ENCODE data around the gene RAB40B.
"Not testable (repeated sequence)": the region's sequence is repeated elsewhere in the genome, so short reads cannot be mapped to it uniquely, and the experiment has no call there.

The RAB40B gene

DNA sequence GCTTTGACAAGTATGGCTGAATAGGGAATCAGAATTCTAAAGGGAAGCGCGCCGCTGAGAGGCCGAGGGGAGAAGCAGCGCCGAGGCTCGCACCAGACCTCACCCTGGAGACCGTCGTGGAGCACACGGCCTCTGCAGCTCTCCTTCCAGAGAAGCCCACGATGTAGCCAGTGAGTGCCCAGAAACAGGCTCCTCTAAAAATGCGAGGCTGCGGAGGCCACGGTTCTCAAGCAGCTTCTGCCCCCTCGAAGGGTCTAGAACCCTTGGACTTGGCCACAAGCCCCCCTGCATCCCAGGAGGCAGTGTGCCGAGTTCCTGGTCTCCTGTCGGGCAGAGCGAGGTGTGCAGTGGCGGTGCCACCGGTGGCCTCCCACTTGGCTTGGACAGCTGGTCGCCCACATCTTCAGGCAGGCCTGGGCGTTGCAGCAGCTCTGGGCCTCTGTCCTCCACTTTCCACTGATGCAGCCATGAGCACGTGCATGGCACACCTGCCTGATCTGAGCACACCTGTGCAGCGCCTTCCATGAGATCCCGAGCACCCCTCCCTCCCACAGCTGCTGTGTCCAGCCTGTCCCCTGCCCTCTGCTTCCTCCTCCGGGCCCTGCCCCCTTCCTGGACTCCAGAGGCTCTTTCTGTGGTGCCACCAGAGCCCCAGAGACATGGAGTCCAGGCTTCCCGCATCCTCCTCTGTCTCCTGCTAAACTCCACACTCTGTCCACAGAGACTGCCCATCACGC lies 31.4 kb downstream of the RAB40B start:
- no peak for DNase-seq

DNA sequence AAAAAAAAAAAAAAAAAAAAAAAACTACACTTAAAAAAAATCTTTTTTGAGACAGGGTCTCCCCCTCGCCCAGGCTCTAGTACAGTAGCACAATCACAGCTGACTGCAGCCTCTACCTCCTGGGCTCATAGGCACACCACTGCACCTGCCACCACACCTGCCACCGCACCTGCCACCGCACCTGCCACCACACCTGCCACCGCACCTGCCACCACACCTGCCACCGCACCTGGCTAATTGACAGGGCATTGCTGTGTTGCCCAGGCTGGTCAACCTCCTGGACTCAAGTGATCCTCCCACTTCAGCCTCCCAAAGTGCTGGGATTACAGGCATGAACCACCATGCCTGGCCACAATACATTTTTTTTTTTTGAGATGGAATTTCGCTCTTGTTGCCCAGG lies 32.6 kb downstream of the RAB40B start:
- DNase-seq = no peak

DNA sequence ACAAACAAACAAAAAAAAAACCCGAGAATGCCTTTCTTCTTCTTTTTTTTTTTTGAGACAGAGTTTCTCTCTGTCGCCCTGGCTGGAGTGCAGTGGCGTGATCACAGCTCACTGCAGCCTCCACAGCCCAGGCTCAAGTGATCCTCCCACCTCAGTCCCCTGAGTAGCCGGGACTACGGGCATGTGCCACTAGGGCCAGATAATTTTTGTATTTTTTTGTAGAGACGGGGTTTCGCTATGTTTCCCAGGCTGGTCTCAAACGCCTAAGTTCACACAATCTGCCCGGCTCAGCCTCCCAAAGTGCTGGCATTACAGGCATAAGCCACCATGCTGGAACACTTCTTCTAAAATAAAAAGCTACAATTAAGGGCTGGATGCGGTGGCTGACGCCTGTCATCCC lies 33.3 kb downstream of the RAB40B start:
- no peak for DNase-seq

DNA sequence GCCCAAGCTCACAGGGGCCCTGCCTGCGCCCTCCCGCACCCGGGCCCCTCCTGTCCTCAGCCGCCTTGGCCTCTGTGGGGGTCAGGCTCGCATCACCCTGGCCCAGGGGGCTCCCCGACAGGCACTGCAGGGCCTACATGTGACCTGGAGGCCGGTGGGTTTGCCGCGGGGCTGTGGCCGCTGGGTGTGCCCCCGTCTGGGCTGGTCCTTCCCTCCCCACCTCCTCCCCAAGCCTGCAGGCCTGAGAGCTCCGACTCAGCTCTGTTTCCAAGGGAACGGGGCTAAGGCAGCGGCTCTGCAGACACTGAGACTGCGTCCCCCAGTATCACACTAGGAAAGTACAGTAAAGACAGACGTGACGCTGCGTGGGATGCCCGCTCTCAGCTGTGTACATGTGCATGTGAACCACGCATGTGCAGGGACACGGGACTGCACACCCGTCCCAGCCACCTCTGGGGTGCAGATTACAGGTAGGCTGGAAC lies 33.8 kb downstream of the RAB40B start:
- DNase-seq = no peak

DNA sequence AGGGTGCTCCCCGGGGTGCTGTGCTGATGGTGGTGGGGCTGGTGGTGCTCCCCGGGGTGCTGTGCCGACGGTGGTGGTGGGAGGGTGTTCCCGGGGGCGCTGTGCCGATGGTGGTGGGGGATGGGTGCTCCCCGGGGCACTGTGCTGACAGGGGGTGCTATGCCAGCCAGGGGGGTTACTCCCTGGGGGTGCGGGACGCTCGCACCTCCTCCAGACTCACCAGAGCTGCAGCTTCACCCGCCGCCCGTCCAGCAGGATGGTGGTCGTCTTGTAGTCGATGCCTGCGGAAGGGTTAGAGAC lies 34.3 kb downstream of the RAB40B start:
- no peak for DNase-seq

DNA sequence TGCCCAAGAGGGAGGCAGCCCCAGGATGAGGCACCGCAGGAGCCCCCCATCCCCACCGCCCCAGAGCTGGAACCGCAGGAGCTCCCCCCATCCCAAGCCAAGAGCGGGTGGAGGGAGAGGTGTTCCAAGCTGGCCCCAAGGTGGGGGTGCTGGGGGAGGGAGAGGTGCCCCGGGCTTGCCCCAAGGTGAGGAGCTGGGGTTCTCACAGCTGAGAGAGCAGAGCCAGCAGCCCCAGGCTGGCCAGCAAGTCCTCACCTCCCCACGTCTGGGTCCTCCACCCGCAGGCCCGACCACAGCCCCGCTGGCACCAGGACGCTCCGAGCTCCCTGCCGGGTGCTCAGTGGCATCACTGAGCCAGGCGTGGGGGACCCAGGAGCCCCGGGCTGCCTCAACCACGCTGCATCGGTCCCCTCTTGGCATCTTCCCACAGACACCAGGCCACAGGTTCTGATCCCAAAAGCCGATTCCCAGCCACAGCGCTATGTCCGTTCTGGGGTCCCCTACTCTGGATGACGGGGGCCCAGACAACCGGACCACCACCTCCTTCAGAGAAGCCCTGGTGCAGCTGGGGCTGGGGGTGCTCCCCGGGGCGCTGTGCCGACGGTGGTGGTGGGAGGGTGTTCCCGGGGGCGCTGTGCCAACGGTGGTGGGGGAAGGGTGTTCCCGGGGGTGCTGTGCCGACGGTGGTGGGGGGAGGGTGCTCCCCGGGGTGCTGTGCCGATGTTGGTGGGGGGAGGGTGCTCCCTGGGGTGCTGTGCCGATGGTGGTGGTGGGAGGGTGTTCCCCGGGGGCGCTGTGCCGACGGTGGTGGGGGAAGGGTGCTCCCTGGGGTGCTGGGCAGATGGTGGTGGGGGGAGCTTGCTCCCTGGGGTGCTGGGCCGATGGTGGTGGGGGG lies 34.9 kb downstream of the RAB40B start:
- no peak for DNase-seq

DNA sequence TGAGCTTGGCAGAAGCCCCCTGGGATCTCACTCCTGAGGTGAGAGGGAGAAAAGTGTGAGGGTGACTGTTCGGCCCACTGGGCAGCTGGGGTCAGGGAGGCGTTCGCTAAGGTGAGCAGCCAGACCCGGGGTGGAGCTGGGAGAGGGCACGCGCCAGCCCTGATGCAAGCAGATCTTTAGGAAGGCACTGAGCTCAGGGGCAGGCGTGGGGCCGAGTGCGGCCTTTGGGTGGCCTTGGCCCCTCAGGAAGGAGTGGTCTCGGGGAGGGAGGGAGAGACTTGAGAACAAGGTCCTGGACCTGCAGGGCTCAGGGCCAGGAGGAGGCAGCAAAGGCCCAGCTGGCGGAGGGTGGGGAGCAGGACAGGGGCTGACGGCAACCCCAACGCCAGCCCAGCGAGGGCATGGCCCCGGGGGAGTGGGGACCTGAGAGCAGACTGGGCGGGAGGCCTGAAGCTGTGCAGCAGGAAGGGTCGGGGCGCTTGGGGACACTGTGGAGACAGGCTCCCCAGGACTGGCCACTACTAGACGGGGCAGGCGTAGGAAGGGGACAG lies 35.7 kb downstream of the RAB40B start:
- DNase-seq = no peak

DNA sequence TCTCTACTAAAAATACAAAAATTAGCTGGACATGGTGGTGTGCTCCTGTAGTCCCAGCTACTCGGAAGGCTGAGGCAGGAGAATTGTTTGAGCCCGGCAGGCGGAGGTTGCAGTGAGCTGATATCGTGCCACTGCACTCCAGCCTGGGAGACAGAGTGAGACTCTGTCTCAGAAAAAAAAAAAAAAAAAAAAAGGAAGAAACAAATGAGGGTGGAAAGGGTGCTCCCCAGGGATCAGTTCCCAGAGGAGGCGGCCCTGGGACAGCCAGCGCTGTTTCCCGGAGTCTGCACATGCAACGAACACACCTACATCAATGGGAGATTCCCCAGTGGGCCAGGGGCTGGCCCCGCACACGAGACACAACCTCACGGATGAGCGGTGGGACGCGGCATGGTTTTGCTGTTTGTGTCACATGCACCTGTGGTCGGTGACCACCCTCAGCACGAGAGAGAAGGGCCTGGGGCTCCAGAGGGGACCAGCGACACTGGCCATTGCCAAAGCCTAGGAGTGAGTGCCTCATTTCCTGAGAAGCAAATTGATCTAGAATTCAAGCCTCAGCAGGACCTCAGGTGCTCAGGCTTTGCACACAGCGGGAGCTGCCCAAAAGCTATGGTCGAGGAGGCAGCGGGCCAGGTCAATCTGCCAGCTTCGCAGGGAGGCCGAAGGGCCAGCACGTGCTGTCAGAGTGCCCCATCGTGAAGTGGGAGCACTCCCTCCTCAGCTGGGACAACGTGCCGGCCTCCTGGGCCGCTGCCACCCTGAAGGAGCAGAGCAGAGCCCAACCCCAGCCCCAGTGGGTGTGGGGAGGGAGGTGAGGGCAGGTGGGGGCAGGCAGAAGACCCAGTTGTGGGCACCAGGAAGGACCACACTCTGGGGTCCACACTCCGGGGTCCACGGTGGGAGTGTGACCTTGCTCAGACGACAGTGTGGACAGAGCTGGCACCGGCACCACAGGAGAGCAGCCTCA lies 36.5 kb downstream of the RAB40B start:
- DNase-seq = no peak

DNA sequence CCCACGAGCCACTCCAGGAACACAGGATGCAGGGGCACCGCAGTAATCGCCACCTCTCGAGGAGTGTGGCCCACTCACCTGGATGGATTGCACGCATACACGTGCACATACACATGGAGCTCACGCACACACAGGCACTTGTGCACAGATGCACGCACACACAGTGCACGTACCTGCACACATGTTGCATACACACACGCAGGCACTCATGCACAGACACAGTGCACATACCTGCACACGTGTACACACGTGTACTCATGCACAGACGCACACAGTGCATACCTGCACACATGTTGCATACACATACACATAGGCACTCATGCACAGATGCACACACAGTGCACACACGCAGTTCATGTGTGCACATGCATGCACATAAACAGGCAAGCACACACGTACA lies 38.6 kb downstream of the RAB40B start:
- DNase-seq = no peak

DNA sequence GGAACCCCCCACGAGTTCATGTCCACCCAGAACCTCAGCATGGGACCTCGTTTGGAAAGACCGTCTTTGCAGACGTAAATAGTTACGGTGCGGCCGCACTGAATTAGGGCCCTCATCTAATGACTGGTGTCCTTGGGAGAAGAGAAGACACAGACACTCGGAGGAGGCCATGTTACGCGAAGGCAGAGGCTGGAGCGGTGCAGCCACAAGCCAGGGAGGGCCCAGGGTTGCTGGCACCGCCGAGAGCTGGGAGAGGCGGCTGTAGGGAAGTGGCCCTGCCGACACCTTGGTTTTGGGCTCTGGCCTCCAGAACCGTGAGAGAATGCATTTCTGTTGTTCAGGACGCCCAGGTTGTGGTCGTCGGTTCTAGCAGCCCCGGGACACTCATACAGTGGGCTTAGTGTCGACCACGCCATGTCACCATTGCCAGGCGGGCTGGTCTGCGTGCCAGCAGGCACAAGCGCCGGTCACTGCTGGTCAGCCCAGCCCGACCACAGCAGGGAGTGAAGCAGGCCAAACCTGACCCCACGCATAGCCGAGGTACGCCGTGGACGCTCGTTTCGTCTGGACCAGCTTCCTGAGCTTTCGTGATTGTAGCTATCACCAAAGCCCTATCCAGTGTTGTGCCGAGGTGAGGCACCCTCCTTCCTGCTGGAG lies 39.6 kb downstream of the RAB40B start:
- no peak for DNase-seq

DNA sequence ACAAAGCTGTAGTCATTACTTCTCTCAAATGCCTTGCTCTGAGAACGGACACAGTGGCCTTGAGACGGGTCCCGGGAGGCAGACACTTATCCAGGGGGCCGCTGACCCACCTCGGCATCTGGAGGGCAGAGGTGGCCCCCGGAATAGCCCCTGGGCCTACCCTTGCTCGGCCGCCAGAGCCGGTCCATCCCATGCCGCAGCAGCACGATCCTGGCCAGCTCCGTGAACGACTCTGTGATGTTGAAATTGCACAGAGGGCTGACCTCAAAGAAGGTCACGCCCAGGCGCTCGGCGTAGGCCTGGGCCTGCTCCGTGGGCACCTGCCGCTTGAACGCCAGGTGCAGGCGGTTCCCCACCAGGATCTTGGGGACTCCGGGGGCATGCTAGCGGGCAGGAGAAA lies 40.2 kb downstream of the RAB40B start:
- DNase-seq = no peak

DNA sequence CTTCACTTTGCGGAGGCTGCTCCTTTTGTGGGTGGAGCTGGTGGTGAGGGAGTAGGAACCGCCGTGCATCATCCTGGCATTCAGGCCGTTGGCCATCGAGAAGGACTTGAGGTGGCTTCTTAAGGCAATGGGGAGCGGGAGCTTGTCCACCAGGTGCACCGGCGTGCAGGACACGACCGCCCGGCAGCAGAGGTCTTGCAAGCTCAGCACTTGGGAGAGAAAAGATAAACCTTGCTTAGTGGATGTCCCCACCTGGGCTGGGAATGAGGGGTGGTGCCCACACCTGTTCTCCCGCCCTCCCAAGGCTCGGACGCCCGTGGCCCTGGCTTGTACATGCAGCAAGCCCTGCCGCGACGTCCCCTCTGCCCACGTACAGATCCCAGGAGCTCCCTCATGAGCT lies 40.6 kb downstream of the RAB40B start:
- no peak for DNase-seq

DNA sequence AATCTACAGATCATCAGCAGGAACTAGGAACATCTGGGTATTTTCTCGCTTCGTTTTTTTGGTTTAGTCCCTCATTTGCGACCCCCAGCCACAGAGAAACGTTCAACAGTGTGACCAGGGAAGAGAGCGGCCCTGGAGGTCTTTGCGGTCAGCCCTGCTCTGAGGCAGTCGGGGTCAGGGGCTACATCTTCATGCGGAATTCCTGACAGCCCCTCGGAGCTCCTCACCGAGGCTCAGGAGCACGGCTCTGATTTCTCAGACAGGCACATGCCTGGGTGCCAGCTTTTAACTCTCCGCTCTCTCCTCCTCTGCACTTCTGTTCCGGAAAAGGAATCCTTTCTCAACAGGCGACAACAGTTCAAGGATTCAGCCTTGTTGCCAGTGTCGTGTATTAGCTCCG lies 42.2 kb downstream of the RAB40B start:
- DNase-seq = no peak

DNA sequence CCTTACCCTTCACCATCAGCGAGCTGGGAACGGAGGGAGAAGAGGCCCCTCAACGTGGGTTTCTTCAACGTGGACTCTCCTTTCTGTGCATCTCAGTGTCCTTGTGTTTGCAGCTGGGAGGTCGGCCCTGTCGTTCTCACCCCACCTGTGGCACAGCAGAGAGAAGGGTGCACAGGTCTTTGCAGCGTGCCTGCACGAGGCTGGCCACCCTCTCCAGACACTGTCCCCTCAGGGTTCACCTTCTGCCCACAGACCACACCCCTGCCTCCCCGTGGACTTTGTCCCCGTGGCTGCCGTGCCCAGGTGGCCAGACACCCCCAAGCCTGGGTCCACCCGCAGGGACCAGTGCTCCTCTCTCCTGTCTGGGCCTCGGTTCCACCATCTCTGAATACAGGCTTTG lies 43.0 kb downstream of the RAB40B start:
- DNase-seq = no peak

DNA sequence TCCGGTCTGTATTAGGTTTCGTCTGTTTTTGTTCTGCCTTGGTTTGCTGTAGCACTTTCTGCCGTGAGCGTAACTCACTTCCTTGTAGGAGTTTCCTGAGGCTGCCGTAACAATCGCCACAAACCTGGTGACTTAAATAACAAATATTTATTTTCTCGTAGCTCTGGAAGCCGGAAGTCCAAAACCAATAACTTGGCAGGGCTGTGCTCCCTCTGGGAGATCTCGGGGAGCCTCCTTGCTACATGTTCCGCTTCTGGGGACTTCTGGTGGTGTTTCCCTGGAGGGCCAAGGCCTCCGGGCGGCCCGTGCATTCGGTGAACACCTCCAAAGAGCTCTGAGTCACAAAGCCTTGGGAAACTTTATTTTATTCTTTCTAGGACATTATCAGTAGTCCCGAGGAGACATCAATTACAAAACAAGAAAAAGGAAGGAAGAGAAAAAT lies 43.4 kb downstream of the RAB40B start:
- no peak for DNase-seq

DNA sequence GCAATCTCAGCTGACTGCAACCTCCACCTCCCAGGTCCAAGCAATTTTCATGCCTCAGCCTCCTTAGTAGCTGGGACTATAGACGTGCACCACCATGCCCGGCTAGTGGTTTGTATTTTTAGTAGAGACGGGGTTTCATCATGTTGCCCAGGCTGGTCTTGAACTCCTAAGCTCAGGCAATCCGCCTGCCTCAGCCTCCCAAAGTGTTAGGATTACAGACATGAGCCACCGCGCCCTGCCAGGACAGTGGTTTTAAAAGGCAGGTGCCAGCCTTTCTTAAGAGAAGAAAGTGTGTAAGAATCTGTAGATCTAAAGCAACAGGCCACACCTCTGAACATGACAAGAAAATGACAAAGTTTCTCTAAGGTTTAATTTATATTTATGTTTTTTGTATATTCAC lies 43.9 kb downstream of the RAB40B start:
- DNase-seq = not testable (repeated sequence)

DNA sequence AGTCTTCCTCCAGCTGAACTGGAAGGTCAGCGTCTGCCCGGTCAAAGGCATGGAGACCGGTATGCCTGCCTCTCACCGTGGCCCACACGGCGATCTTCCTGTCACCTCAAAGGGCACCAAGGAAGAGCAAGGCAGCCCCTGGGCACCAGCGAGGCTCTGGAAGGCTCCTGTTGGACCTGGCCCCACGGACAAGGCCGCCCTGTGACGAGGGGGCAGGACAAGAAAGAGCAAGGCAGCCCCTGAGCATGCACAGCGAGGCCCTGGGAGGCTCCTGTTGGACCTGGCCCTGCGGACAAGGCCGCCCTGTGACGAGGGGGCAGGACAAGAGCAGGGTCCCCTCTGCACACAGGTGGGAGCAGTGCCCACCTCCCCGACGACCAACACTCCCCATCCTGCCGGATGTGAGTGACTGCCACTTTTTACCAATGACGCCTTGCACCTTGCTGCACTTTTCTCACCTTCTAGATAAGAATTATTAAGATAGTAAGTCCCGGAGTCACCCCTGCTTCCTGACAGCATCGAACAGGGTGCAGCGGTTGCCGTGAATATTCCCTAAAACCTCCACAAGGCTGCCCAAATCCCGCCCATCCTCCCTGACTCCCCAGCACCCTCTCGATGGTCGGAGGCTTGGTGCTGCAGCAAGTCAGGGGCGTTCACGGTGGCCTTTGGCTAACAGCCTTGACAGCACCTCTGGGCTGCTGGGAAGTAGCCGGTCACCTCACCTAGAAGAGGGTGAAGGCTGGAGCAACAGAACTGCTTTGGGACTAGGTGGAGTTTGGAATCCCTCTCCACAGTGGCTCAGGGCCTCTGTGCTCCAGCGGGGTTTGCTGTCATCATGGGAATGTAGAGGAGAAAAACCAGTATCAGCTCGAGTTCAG lies 44.6 kb downstream of the RAB40B start:
- DNase-seq = no peak

DNA sequence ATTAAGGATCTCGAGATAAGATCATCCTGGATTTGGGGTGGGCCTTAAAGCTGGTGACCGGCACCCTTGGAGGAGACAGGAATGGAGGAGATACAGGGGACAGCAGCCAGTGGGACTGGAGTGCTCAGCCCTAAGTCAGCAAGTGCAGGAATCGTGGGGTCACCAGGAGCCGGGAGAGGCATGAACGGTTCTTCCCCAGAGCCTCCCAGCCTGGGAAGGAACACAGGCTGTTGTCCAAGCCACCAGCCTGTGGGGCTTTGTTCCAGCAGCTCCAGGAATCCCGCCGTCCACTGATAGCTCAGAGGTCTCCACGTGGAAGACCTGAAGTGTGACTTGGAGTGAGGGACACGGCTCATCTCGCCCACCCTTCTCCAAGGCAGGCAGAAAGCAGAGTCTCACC lies 47.8 kb downstream of the RAB40B start:
- DNase-seq = no peak

DNA sequence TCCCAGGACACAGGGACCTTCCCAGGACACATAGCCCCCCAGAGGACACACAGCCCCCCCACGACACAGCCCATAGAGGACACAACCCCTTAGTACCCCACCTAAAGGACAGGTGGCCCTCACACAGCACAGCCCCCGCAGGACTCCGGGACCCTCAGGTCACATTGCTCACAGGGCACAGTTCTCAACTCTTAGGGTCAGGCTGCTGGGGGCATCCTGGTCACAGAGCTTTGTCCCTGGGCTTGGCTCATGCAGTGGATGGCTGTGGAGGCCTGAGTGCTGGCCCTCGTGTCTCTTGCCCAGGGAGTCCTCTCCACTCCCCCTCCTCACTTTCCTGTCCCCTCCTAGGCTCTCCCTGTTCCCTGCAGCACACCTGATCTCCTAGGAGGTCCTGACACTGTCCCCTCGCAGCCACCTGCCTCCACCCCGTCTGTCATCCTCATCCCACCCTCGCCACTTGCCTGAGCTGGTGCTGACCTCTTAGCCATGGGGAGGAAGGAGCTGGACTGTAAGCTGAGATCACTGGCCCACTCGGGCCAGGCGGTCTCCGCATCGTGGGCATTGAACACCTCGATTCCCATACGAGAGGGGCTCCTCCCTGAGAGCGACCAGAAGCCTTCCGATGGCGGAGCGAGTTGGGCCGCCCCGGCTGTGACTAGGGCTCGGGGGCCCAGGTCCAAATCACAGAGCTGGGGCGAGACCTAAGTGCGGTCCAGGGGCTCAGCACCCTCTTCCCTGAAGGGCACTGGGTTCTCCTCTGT lies 48.8 kb downstream of the RAB40B start:
- no peak for DNase-seq

DNA sequence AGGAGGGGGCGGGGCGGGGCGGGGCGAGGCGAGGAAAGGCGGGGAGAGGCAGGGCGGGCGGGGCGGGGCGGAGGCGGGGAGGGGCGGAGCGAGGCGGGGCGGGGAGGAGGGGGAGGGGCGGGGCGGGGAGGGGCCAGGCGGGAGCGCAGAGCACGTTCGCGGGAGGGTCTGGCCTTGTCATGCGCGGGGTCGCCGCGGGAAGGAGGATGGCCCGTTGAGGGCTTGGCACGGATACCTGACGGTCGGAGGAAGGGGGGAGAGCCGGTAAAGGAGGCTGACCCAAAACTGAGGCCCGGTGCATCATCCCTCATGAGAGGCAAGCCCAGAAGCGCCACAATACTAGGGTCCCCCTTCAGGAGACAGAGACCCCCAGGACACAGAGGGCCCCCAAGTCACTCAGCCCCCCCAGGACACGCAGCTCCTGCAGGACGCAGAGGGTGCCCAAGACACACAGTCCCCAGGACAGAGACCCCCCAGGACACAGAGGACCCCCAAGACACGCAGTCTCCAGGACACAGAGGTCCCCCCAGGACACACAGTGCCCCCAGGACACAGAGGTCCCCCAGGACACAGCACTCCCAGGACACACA lies 49.7 kb downstream of the RAB40B start:
- DNase-seq = no peak

Measured in NCI-H1417 treated with DMSO at 0.1 percent for 48 hours (cell line).